Osteoblast (primary cell): Measurements from ENCODE around the gene USP16. TPM values are rescaled to one million over a fixed set of nuclear protein-coding genes. Genes with fewer than 3 reads are reported as not detected.

Experiments
- DNase-seq: peaks from one replicate; pipeline ENCODE4 v3.0.0; 2011; ENCODE audit warnings: low spot score, mixed read lengths; ENCODE audit not compliant: insufficient read length; ENCODE audit errors: missing footprints
- H2AFZ ChIP-seq: 2 replicates; pipeline ENCODE4 v1.6.0; 2011; ENCODE audit warnings: mild to moderate bottlenecking, low read length
- H3K27ac ChIP-seq: 2 replicates; pipeline ENCODE4 v1.5.1; 2011; ENCODE audit warnings: mild to moderate bottlenecking, low read depth, low read length, moderate library complexity
- H3K27me3 ChIP-seq: 2 replicates; pipeline ENCODE4 v1.6.0; 2012; ENCODE audit warnings: mild to moderate bottlenecking, control low read depth, inconsistent platforms, low read length, moderate library complexity; ENCODE audit not compliant: insufficient read depth
- H3K36me3 ChIP-seq: 2 replicates; pipeline ENCODE4 v1.5.1; 2011; ENCODE audit warnings: mild to moderate bottlenecking, low read length, control low read depth, moderate library complexity; ENCODE audit not compliant: insufficient read depth
- H3K4me1 ChIP-seq: 2 replicates; pipeline ENCODE4 v1.5.1; 2011; ENCODE audit warnings: mild to moderate bottlenecking, low read length, control low read depth, moderate library complexity; ENCODE audit not compliant: insufficient read depth
- H3K4me2 ChIP-seq: 2 replicates; pipeline ENCODE4 v1.6.0; 2011; ENCODE audit warnings: mild to moderate bottlenecking, low read length; ENCODE audit not compliant: insufficient read depth
- H3K4me3 ChIP-seq: fragments of 200-600 bp; sonication (generic); 3 replicates; pipeline ENCODE4 v1.5.1; 2012; ENCODE audit warnings: mild to moderate bottlenecking, low read length, inconsistent platforms; ENCODE audit not compliant: insufficient read depth
- H3K79me2 ChIP-seq: 2 replicates; pipeline ENCODE4 v1.6.0; 2012; ENCODE audit warnings: mild to moderate bottlenecking, low read length, control low read depth, inconsistent platforms; ENCODE audit not compliant: insufficient read depth
- H3K9me3 ChIP-seq: 2 replicates; pipeline ENCODE4 v1.5.1; 2011; ENCODE audit warnings: low read depth, low read length, control low read depth
- H4K20me1 ChIP-seq: 2 replicates; pipeline ENCODE4 v1.6.0; 2012; ENCODE audit warnings: mild to moderate bottlenecking, low read length, control low read depth; ENCODE audit not compliant: insufficient read depth
- total RNA-seq: library from RNA; depleted of rRNA; stranded (reverse); fragments of >200 nt; gene quantifications from 2 replicates; pipeline ENCODE4 v1.2.3, GENCODE V29; 2012
- TF ChIP-seq, protein P1 (sequence below): IDR thresholded peaks from 2 replicates; pipeline ENCODE4 v1.5.1; 2011; ENCODE audit warnings: mild to moderate bottlenecking, low read depth, low read length, moderate library complexity; ENCODE audit errors: extremely low read depth

The USP16 gene
- total RNA-seq, 1 donor, result 47.4 TPM

DNA sequence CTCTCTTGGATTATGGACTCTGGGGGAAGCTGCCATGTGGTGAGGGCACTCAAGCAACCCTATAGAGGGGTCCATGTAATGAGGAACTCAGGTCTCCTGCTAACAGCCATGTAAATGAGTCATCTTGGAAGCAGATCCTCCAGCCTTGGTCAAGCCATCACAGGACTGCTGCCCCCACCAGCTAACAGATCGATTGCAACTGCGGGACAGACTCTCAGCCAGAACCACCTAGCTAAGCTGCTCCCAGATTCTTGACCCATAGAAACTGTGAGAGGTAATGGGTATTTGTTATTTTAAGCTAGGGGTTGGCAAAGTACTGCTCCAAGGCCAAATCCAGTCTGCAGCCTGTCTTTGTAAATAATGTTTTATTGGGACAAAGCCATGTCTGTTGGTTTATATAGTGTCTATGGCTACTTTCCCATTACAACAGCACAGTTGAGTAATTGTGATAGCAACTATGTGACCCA, 78.4 kb downstream of the USP16 start:
- Histone ChIP-seq H3K9me3 (no peaks in the 10 kb centered on the region), H3K4me3 (no peak overlapping the region), H3K27ac (no peak overlapping the region), H3K36me3 (no peaks in the 10 kb centered on the region), H3K27me3 (no peaks in the 10 kb centered on the region), H4K20me1 (no peaks in the 10 kb centered on the region), H3K4me2 (no peak overlapping the region), H3K79me2 (no peaks in the 10 kb centered on the region), H2AFZ (no peak overlapping the region), H3K4me1 (peaks cover 17% of the 10 kb centered on the region)
- TF ChIP-seq, protein P1, sequence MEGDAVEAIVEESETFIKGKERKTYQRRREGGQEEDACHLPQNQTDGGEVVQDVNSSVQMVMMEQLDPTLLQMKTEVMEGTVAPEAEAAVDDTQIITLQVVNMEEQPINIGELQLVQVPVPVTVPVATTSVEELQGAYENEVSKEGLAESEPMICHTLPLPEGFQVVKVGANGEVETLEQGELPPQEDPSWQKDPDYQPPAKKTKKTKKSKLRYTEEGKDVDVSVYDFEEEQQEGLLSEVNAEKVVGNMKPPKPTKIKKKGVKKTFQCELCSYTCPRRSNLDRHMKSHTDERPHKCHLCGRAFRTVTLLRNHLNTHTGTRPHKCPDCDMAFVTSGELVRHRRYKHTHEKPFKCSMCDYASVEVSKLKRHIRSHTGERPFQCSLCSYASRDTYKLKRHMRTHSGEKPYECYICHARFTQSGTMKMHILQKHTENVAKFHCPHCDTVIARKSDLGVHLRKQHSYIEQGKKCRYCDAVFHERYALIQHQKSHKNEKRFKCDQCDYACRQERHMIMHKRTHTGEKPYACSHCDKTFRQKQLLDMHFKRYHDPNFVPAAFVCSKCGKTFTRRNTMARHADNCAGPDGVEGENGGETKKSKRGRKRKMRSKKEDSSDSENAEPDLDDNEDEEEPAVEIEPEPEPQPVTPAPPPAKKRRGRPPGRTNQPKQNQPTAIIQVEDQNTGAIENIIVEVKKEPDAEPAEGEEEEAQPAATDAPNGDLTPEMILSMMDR, result no peak
- no peak for DNase-seq

Other genes starting within 250 kb of the USP16 start
- 26.5 and 27.5 TPM in 2 replicates for gene LTN1, start 31.8 kb upstream of the USP16 start, total RNA-seq
- 35.1 TPM in 2 replicates for gene RWDD2B, start 5.3 kb upstream of the USP16 start, total RNA-seq
- gene CCT8, start 49.0 kb downstream of the USP16 start, total RNA-seq, result 155 and 163 TPM in 2 replicates
- 15.6 and 19.9 TPM in 2 replicates for gene MAP3K7CL, start 106.0 kb downstream of the USP16 start, total RNA-seq